IMR-90 (cell line): Measurements from ENCODE around the gene TLNRD1.

Experiments
- BHLHE40 ChIP-seq: fragments of 150-350 bp; IDR thresholded peaks from 2 replicates; pipeline ENCODE4 v1.6.1; 2016; ENCODE audit warnings: mild to moderate bottlenecking, low read depth, low read length
- CHD1 ChIP-seq: IDR thresholded peaks from 2 replicates; pipeline ENCODE4 v1.6.1; 2012; ENCODE audit warnings: low read depth, low read length, improper control_type of control experiment
- FOS ChIP-seq: fragments of 150-350 bp; IDR thresholded peaks from 2 replicates; pipeline ENCODE4 v1.6.1; 2016; ENCODE audit warnings: low read depth, low read length
- MAFK ChIP-seq: IDR thresholded peaks from 2 replicates; pipeline ENCODE4 v1.6.1; 2012; ENCODE audit warnings: low read depth, low read length, improper control_type of control experiment
- MAZ ChIP-seq: IDR thresholded peaks from 2 replicates; pipeline ENCODE4 v1.6.1; 2012; ENCODE audit warnings: low read depth, mild to moderate bottlenecking, low read length, improper control_type of control experiment, moderate library complexity, borderline replicate concordance
- MXI1 ChIP-seq: IDR thresholded peaks from 2 replicates; pipeline ENCODE4 v1.6.1; 2012; ENCODE audit warnings: low read depth, mild to moderate bottlenecking, low read length, moderate library complexity, borderline replicate concordance
- NFE2L2 ChIP-seq: fragments of 150-350 bp; IDR thresholded peaks from 2 replicates; pipeline ENCODE4 v1.6.1; 2016; ENCODE audit warnings: low read depth, mild to moderate bottlenecking, low read length
- POLR2A ChIP-seq: IDR thresholded peaks from 2 replicates; pipeline ENCODE4 v1.6.1; 2012; ENCODE audit warnings: mild to moderate bottlenecking, low read depth, low read length
- RAD21 ChIP-seq: IDR thresholded peaks from 2 replicates; pipeline ENCODE4 v1.6.1; 2012; ENCODE audit warnings: low read length, improper control_type of control experiment
- RCOR1 ChIP-seq: IDR thresholded peaks from 2 replicates; pipeline ENCODE4 v1.6.1; 2012; ENCODE audit warnings: mild to moderate bottlenecking, low read length, improper control_type of control experiment; ENCODE audit not compliant: insufficient replicate concordance
- RFX5 ChIP-seq: IDR thresholded peaks from 2 replicates; pipeline ENCODE4 v1.8.0; 2012; ENCODE audit warnings: low read depth, mild to moderate bottlenecking, low read length, moderate library complexity
- SMC3 ChIP-seq: fragments of 150-350 bp; IDR thresholded peaks from 2 replicates; pipeline ENCODE4 v1.6.1; 2016; ENCODE audit warnings: low read depth, mild to moderate bottlenecking, antibody characterized with exemption, low read length, moderate library complexity
- USF2 ChIP-seq: fragments of 150-350 bp; IDR thresholded peaks from 2 replicates; pipeline ENCODE4 v1.6.1; 2017; ENCODE audit warnings: mild to moderate bottlenecking, antibody characterized with exemption, low read length, low read depth
- TF ChIP-seq, protein P1 (sequence below): conservative IDR thresholded peaks from 2 replicates; pipeline ENCODE4 v1.5.1; 2012; ENCODE audit warnings: mild to moderate bottlenecking, low read depth, low read length, improper control_type of control experiment

DNA sequence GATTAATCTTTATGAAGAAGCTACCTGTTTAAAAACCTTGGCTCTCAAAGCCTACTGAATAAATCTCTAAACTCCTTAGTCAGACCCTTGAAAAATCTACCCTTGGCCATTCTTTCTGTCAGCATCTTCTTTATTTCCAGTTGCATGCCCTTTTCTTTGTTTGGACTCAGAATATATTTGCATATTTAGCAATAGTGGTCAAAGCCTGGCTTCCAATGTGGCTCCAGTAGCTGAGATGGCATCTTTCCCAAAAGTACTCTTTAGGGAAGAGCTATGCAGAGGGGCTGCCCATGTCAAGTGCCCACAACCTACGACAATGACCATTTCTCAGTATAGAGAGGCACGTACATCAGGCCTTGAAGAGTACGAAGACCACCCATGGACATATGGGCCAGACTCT is 47.2 kb downstream of the TLNRD1 start:
- TF ChIP-seq, protein P1, sequence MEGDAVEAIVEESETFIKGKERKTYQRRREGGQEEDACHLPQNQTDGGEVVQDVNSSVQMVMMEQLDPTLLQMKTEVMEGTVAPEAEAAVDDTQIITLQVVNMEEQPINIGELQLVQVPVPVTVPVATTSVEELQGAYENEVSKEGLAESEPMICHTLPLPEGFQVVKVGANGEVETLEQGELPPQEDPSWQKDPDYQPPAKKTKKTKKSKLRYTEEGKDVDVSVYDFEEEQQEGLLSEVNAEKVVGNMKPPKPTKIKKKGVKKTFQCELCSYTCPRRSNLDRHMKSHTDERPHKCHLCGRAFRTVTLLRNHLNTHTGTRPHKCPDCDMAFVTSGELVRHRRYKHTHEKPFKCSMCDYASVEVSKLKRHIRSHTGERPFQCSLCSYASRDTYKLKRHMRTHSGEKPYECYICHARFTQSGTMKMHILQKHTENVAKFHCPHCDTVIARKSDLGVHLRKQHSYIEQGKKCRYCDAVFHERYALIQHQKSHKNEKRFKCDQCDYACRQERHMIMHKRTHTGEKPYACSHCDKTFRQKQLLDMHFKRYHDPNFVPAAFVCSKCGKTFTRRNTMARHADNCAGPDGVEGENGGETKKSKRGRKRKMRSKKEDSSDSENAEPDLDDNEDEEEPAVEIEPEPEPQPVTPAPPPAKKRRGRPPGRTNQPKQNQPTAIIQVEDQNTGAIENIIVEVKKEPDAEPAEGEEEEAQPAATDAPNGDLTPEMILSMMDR: no peak
- TF ChIP-seq BHLHE40 (no peak), FOS (no peak), MXI1 (no peak), POLR2A (no peak), SMC3 (no peak), RFX5 (no peak), CHD1 (no peak), RCOR1 (no peak), RAD21 (no peak), USF2 (no peak), MAZ (no peak), MAFK (no peak), NFE2L2 (no peak)
